K562 (cell line): Measurements from ENCODE around the gene NPFFR1. TPM values are rescaled to one million over a fixed set of nuclear protein-coding genes. Genes with fewer than 3 reads are reported as not detected.

Experiments used
- BACH1 ChIP-seq: fragments of 200-800 bp; sonication (Bioruptor generic); IDR thresholded peaks from 2 replicates; pipeline ENCODE4 v1.6.1; 2016; ENCODE audit warnings: missing genetic modification characterization, missing compliant biosample characterization
- CBX3 ChIP-seq, 2 experiments: IDR thresholded peaks; 1 replicate in 1 of 2; 2 replicates in 1 of 2; pipeline ENCODE4 v1.6.1; 2012; ENCODE audit warnings: inconsistent platforms in 2 of 2, low read length in 2 of 2, borderline replicate concordance in 1 of 2, control low read depth in 1 of 2
- CREB1 ChIP-seq, 2 experiments: sonication (generic) in 1 of 2; formaldehyde crosslinking in 1 of 2; IDR thresholded peaks; 2 replicates each; pipeline versions ENCODE4 v1.6.1 to v1.8.0; 2012 to 2022; ENCODE audit warnings: inconsistent platforms in 1 of 2, mild to moderate bottlenecking in 1 of 2, missing genetic modification reagents in 1 of 2, moderate library complexity in 1 of 2
- NFIC ChIP-seq: fragments of 450-650 bp; IDR thresholded peaks from 2 replicates; pipeline ENCODE4 v1.6.1; 2017; ENCODE audit warnings: mild to moderate bottlenecking, inconsistent platforms
- PHB2 ChIP-seq: fragments of 450-650 bp; IDR thresholded peaks from 2 replicates; pipeline ENCODE4 v1.6.1; 2017; ENCODE audit warnings: low read depth
- RBM39 ChIP-seq: fragments of 200-400 bp; formaldehyde crosslinking; optimal IDR thresholded peaks from 2 replicates; pipeline ENCODE3; 2018; ENCODE audit warnings: low read depth, low read length
- SP2 ChIP-seq: IDR thresholded peaks from 2 replicates; pipeline ENCODE4 v1.6.1; 2011; ENCODE audit warnings: mild to moderate bottlenecking, low read depth, low read length, moderate library complexity; ENCODE audit not compliant: poor library complexity, severe bottlenecking; ENCODE audit errors: extremely low read depth
- polyA plus RNA-seq, 8 experiments: library from polyadenylated mRNA; depleted of rRNA in 4 of 8; stranded (reverse) in 5 of 8; unstranded in 3 of 8; fragments of >200 nt; fragmentation: Nextera tagmentation in 2 of 8; fragmentation: Illumina TruSeq in 1 of 8; extraction: Ambion mirVana in 2 of 8; extraction: Trizol in 1 of 8; gene quantifications; 2 replicates each; pipeline versions ENCODE4 v1.2.1 to v1.2.3, GENCODE V29; 2011 to 2014; ENCODE audit warnings: inconsistent platforms in 1 of 8, missing spikeins in 1 of 8
- total RNA-seq, 7 experiments: library from RNA; depleted of rRNA in 6 of 7; stranded (reverse); fragments of >200 nt in 6 of 7; fragmentation: Illumina TruSeq in 2 of 7; extraction: Trizol in 2 of 7; gene quantifications; 2 replicates each; pipeline versions ENCODE4 v1.2.1 to v1.2.3, GENCODE V29; 2011 to 2021; ENCODE audit warnings: low replicate concordance in 1 of 7
- TF ChIP-seq, protein P1 (sequence below), 2 experiments: fragments of 450-650 bp; IDR thresholded peaks; 2 replicates each; pipeline ENCODE4 v1.6.1; 2018; ENCODE audit warnings: mild to moderate bottlenecking in 2 of 2, low read depth in 1 of 2; ENCODE audit not compliant: partially characterized antibody in 2 of 2
- TF ChIP-seq, protein P2 (sequence below): sonication (generic); formaldehyde crosslinking; IDR thresholded peaks from 2 replicates; pipeline ENCODE4 v1.8.0; 2022; ENCODE audit warnings: mild to moderate bottlenecking, missing genetic modification reagents
- TF ChIP-seq, protein P3 (sequence below): fragments of 450-650 bp; IDR thresholded peaks from 2 replicates; pipeline ENCODE4 v1.6.1; 2016; ENCODE audit warnings: mild to moderate bottlenecking, moderate library complexity

Gene NPFFR1
- total and polyA plus RNA-seq, 9 of the 15 experiments (the other 6 are each of a cell fraction or from before 2014, with no cell fraction given) = under 0.01 TPM; not detected in 8

DNA sequence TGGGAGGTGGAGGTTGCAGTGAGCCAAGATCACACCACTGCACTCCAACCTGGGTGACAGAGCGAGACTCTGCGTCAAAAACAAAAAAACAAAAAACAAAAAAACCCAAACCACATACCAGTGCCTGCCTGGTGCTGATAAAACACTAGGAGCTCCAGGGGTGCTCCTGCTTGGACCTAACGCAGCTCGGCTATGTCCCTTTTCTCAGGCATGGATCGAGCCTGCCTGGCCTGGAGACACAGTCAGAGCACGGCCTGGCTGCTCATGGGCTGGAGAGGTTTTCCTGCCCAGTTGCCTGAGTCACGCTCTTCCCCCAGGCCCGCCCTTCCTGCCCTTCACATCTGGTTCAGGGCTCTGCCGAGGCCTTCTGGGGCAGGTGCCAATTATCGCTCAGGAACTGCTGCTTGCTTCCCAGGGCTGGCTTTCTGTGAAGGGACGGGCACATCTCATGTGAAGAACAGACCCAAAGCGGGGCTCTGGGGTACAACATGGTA is 12.6 kb upstream of the NPFFR1 start (continued):
- TF ChIP-seq, protein P1, sequence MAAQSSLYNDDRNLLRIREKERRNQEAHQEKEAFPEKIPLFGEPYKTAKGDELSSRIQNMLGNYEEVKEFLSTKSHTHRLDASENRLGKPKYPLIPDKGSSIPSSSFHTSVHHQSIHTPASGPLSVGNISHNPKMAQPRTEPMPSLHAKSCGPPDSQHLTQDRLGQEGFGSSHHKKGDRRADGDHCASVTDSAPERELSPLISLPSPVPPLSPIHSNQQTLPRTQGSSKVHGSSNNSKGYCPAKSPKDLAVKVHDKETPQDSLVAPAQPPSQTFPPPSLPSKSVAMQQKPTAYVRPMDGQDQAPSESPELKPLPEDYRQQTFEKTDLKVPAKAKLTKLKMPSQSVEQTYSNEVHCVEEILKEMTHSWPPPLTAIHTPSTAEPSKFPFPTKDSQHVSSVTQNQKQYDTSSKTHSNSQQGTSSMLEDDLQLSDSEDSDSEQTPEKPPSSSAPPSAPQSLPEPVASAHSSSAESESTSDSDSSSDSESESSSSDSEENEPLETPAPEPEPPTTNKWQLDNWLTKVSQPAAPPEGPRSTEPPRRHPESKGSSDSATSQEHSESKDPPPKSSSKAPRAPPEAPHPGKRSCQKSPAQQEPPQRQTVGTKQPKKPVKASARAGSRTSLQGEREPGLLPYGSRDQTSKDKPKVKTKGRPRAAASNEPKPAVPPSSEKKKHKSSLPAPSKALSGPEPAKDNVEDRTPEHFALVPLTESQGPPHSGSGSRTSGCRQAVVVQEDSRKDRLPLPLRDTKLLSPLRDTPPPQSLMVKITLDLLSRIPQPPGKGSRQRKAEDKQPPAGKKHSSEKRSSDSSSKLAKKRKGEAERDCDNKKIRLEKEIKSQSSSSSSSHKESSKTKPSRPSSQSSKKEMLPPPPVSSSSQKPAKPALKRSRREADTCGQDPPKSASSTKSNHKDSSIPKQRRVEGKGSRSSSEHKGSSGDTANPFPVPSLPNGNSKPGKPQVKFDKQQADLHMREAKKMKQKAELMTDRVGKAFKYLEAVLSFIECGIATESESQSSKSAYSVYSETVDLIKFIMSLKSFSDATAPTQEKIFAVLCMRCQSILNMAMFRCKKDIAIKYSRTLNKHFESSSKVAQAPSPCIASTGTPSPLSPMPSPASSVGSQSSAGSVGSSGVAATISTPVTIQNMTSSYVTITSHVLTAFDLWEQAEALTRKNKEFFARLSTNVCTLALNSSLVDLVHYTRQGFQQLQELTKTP (IDR thresholded peaks at IDR 0.05; ENCODE audit: low read depth in 1 of 2, partially characterized antibody in 2 of 2) = no peak
- TF ChIP-seq SP2 (no peak), NFIC (peak; percentile 50), CBX3 (IDR thresholded peaks at IDR 0.05; ENCODE audit: borderline replicate concordance in 1 of 2, low read length in 2 of 2) (peak in 1 of 2 experiments; percentile 58; a peak in 1 of 3 replicates), PHB2 (no peak), CREB1 (IDR thresholded peaks at IDR 0.05) (peak; percentile 25; the same call in 1 of the 2 replicates), CREB1 (CRISPR knock-in tag; IDR thresholded peaks at IDR 0.05) (no peak), RBM39 (no peak), BACH1 (no peak)
- TF ChIP-seq, protein P2, sequence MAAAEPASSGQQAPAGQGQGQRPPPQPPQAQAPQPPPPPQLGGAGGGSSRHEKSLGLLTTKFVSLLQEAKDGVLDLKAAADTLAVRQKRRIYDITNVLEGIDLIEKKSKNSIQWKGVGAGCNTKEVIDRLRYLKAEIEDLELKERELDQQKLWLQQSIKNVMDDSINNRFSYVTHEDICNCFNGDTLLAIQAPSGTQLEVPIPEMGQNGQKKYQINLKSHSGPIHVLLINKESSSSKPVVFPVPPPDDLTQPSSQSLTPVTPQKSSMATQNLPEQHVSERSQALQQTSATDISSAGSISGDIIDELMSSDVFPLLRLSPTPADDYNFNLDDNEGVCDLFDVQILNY = no peak
- TF ChIP-seq, protein P3, sequence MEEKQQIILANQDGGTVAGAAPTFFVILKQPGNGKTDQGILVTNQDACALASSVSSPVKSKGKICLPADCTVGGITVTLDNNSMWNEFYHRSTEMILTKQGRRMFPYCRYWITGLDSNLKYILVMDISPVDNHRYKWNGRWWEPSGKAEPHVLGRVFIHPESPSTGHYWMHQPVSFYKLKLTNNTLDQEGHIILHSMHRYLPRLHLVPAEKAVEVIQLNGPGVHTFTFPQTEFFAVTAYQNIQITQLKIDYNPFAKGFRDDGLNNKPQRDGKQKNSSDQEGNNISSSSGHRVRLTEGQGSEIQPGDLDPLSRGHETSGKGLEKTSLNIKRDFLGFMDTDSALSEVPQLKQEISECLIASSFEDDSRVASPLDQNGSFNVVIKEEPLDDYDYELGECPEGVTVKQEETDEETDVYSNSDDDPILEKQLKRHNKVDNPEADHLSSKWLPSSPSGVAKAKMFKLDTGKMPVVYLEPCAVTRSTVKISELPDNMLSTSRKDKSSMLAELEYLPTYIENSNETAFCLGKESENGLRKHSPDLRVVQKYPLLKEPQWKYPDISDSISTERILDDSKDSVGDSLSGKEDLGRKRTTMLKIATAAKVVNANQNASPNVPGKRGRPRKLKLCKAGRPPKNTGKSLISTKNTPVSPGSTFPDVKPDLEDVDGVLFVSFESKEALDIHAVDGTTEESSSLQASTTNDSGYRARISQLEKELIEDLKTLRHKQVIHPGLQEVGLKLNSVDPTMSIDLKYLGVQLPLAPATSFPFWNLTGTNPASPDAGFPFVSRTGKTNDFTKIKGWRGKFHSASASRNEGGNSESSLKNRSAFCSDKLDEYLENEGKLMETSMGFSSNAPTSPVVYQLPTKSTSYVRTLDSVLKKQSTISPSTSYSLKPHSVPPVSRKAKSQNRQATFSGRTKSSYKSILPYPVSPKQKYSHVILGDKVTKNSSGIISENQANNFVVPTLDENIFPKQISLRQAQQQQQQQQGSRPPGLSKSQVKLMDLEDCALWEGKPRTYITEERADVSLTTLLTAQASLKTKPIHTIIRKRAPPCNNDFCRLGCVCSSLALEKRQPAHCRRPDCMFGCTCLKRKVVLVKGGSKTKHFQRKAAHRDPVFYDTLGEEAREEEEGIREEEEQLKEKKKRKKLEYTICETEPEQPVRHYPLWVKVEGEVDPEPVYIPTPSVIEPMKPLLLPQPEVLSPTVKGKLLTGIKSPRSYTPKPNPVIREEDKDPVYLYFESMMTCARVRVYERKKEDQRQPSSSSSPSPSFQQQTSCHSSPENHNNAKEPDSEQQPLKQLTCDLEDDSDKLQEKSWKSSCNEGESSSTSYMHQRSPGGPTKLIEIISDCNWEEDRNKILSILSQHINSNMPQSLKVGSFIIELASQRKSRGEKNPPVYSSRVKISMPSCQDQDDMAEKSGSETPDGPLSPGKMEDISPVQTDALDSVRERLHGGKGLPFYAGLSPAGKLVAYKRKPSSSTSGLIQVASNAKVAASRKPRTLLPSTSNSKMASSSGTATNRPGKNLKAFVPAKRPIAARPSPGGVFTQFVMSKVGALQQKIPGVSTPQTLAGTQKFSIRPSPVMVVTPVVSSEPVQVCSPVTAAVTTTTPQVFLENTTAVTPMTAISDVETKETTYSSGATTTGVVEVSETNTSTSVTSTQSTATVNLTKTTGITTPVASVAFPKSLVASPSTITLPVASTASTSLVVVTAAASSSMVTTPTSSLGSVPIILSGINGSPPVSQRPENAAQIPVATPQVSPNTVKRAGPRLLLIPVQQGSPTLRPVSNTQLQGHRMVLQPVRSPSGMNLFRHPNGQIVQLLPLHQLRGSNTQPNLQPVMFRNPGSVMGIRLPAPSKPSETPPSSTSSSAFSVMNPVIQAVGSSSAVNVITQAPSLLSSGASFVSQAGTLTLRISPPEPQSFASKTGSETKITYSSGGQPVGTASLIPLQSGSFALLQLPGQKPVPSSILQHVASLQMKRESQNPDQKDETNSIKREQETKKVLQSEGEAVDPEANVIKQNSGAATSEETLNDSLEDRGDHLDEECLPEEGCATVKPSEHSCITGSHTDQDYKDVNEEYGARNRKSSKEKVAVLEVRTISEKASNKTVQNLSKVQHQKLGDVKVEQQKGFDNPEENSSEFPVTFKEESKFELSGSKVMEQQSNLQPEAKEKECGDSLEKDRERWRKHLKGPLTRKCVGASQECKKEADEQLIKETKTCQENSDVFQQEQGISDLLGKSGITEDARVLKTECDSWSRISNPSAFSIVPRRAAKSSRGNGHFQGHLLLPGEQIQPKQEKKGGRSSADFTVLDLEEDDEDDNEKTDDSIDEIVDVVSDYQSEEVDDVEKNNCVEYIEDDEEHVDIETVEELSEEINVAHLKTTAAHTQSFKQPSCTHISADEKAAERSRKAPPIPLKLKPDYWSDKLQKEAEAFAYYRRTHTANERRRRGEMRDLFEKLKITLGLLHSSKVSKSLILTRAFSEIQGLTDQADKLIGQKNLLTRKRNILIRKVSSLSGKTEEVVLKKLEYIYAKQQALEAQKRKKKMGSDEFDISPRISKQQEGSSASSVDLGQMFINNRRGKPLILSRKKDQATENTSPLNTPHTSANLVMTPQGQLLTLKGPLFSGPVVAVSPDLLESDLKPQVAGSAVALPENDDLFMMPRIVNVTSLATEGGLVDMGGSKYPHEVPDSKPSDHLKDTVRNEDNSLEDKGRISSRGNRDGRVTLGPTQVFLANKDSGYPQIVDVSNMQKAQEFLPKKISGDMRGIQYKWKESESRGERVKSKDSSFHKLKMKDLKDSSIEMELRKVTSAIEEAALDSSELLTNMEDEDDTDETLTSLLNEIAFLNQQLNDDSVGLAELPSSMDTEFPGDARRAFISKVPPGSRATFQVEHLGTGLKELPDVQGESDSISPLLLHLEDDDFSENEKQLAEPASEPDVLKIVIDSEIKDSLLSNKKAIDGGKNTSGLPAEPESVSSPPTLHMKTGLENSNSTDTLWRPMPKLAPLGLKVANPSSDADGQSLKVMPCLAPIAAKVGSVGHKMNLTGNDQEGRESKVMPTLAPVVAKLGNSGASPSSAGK = peak; percentile 47
